CD4-positive, alpha-beta memory T cell (primary cell): ENCODE results near the gene PRAMEF5. TPM values are rescaled to one million over a fixed set of nuclear protein-coding genes. Genes with fewer than 3 reads are reported as not detected.

Source experiments
- polyA plus RNA-seq, 2 donors: library from polyadenylated mRNA; unstranded; fragments of 300-500 nt; fragmentation: Illumina TruSeq; gene quantifications; one replicate each; pipeline ENCODE4 v1.2.3, GENCODE V29; 2021
- total RNA-seq, 2 experiments: library from RNA; stranded (reverse); gene quantifications; one replicate each; pipeline ENCODE4 v1.2.3, GENCODE V29; 2021

The PRAMEF5 gene
- total and polyA plus RNA-seq, 4 experiments from 2014 or later, result not detected

Other genes starting within 250 kb of the PRAMEF5 start
- not detected for gene PRAMEF27, start 197.6 kb upstream of the PRAMEF5 start, total RNA-seq
- gene PRAMEF27, start 197.6 kb upstream of the PRAMEF5 start, polyA plus RNA-seq, result not detected
- not detected for gene HNRNPCL3, start 193.4 kb upstream of the PRAMEF5 start, total RNA-seq
- gene HNRNPCL3, start 193.4 kb upstream of the PRAMEF5 start, polyA plus RNA-seq, result not detected
- gene PRAMEF25, start 183.4 kb upstream of the PRAMEF5 start, total RNA-seq, result not detected
- not detected for gene PRAMEF25, start 183.4 kb upstream of the PRAMEF5 start, polyA plus RNA-seq
- gene HNRNPCL2, start 137.3 kb upstream of the PRAMEF5 start, total RNA-seq, result not detected
- gene HNRNPCL2, start 137.3 kb upstream of the PRAMEF5 start, polyA plus RNA-seq, result not detected
- gene PRAMEF26, start 98.2 kb upstream of the PRAMEF5 start, total RNA-seq, result not detected
- not detected for gene PRAMEF26, start 98.2 kb upstream of the PRAMEF5 start, polyA plus RNA-seq
- gene HNRNPCL4, start 88.6 kb upstream of the PRAMEF5 start, total RNA-seq, result not detected
- gene HNRNPCL4, start 88.6 kb upstream of the PRAMEF5 start, polyA plus RNA-seq, result not detected
- gene PRAMEF9, start 82.3 kb upstream of the PRAMEF5 start, total RNA-seq, result not detected
- not detected for gene PRAMEF9, start 82.3 kb upstream of the PRAMEF5 start, polyA plus RNA-seq
- not detected for gene PRAMEF13, start 52.8 kb upstream of the PRAMEF5 start, total RNA-seq
- gene PRAMEF13, start 52.8 kb upstream of the PRAMEF5 start, polyA plus RNA-seq, result not detected
- not detected for gene PRAMEF18, start 28.0 kb upstream of the PRAMEF5 start, total RNA-seq
- gene PRAMEF18, start 28.0 kb upstream of the PRAMEF5 start, polyA plus RNA-seq, result not detected
- not detected for gene PRAMEF8, start 30.9 kb downstream of the PRAMEF5 start, total RNA-seq
- not detected for gene PRAMEF8, start 30.9 kb downstream of the PRAMEF5 start, polyA plus RNA-seq
- not detected for gene PRAMEF33, start 49.3 kb downstream of the PRAMEF5 start, total RNA-seq
- not detected for gene PRAMEF33, start 49.3 kb downstream of the PRAMEF5 start, polyA plus RNA-seq
- gene PRAMEF15, start 61.4 kb downstream of the PRAMEF5 start, total RNA-seq, result not detected
- not detected for gene PRAMEF15, start 61.4 kb downstream of the PRAMEF5 start, polyA plus RNA-seq
- not detected for gene PRAMEF14, start 92.9 kb downstream of the PRAMEF5 start, total RNA-seq
- not detected for gene PRAMEF14, start 92.9 kb downstream of the PRAMEF5 start, polyA plus RNA-seq
- not detected for gene PRAMEF19, start 117.7 kb downstream of the PRAMEF5 start, total RNA-seq
- gene PRAMEF19, start 117.7 kb downstream of the PRAMEF5 start, polyA plus RNA-seq, result not detected
- gene PRAMEF17, start 135.4 kb downstream of the PRAMEF5 start, total RNA-seq, result not detected
- not detected for gene PRAMEF17, start 135.4 kb downstream of the PRAMEF5 start, polyA plus RNA-seq
- not detected for gene PRAMEF20, start 156.3 kb downstream of the PRAMEF5 start, total RNA-seq
- gene PRAMEF20, start 156.3 kb downstream of the PRAMEF5 start, polyA plus RNA-seq, result not detected